Osteoblast (primary cell): ENCODE measurements around the gene PSMF1. TPM values are rescaled to one million over a fixed set of nuclear protein-coding genes. Genes with fewer than 3 reads are reported as not detected.

Source experiments
- DNase-seq: peaks from one replicate; pipeline ENCODE4 v3.0.0; 2011; ENCODE audit warnings: low spot score, mixed read lengths; ENCODE audit not compliant: insufficient read length; ENCODE audit errors: missing footprints
- H2AFZ ChIP-seq: 2 replicates; pipeline ENCODE4 v1.6.0; 2011; ENCODE audit warnings: mild to moderate bottlenecking, low read length
- H3K27ac ChIP-seq: 2 replicates; pipeline ENCODE4 v1.5.1; 2011; ENCODE audit warnings: mild to moderate bottlenecking, low read depth, low read length, moderate library complexity
- H3K27me3 ChIP-seq: 2 replicates; pipeline ENCODE4 v1.6.0; 2012; ENCODE audit warnings: mild to moderate bottlenecking, control low read depth, inconsistent platforms, low read length, moderate library complexity; ENCODE audit not compliant: insufficient read depth
- H3K36me3 ChIP-seq: 2 replicates; pipeline ENCODE4 v1.5.1; 2011; ENCODE audit warnings: mild to moderate bottlenecking, low read length, control low read depth, moderate library complexity; ENCODE audit not compliant: insufficient read depth
- H3K4me1 ChIP-seq: 2 replicates; pipeline ENCODE4 v1.5.1; 2011; ENCODE audit warnings: mild to moderate bottlenecking, low read length, control low read depth, moderate library complexity; ENCODE audit not compliant: insufficient read depth
- H3K4me2 ChIP-seq: 2 replicates; pipeline ENCODE4 v1.6.0; 2011; ENCODE audit warnings: mild to moderate bottlenecking, low read length; ENCODE audit not compliant: insufficient read depth
- H3K4me3 ChIP-seq: fragments of 200-600 bp; sonication (generic); 3 replicates; pipeline ENCODE4 v1.5.1; 2012; ENCODE audit warnings: mild to moderate bottlenecking, low read length, inconsistent platforms; ENCODE audit not compliant: insufficient read depth
- H3K79me2 ChIP-seq: 2 replicates; pipeline ENCODE4 v1.6.0; 2012; ENCODE audit warnings: mild to moderate bottlenecking, low read length, control low read depth, inconsistent platforms; ENCODE audit not compliant: insufficient read depth
- H3K9me3 ChIP-seq: 2 replicates; pipeline ENCODE4 v1.5.1; 2011; ENCODE audit warnings: low read depth, low read length, control low read depth
- H4K20me1 ChIP-seq: 2 replicates; pipeline ENCODE4 v1.6.0; 2012; ENCODE audit warnings: mild to moderate bottlenecking, low read length, control low read depth; ENCODE audit not compliant: insufficient read depth
- CTCF ChIP-seq: IDR thresholded peaks from 2 replicates; pipeline ENCODE4 v1.5.1; 2011; ENCODE audit warnings: mild to moderate bottlenecking, low read depth, low read length, moderate library complexity; ENCODE audit errors: extremely low read depth
- total RNA-seq: library from RNA; depleted of rRNA; stranded (reverse); fragments of >200 nt; gene quantifications from 2 replicates; pipeline ENCODE4 v1.2.3, GENCODE V29; 2012

PSMF1 gene
- total RNA-seq, 1 donor = 61.2 TPM

GRCh38 chr20:1187605-1188171 is 69.3 kb downstream of the PSMF1 start:
- H3K9me3 ChIP-seq = no peaks in the 10 kb centered on the region
- H3K4me3 ChIP-seq = no peak overlapping the region
- TF ChIP-seq CTCF = no peak
- H2AFZ ChIP-seq = no peak overlapping the region
- H3K4me2 ChIP-seq = no peak overlapping the region
- no peaks in the 10 kb centered on the region for H3K79me2 ChIP-seq
- no peak overlapping the region for H3K27ac ChIP-seq
- H3K27me3 ChIP-seq = peaks cover 52% of the 10 kb centered on the region
- no peaks in the 10 kb centered on the region for H4K20me1 ChIP-seq
- no peaks in the 10 kb centered on the region for H3K36me3 ChIP-seq
- DNase-seq = no peak
- H3K4me1 ChIP-seq = no peaks in the 10 kb centered on the region

GRCh38 chr20:1188347-1188746 is 69.9 kb downstream of the PSMF1 start:
- Histone ChIP-seq H3K4me2 (no peak overlapping the region), H3K36me3 (no peaks in the 10 kb centered on the region), H2AFZ (no peak overlapping the region), H3K9me3 (no peaks in the 10 kb centered on the region), H3K27me3 (peaks cover 50% of the 10 kb centered on the region), H3K4me3 (no peak overlapping the region), H3K4me1 (no peaks in the 10 kb centered on the region), H3K27ac (no peak overlapping the region), H3K79me2 (no peaks in the 10 kb centered on the region), H4K20me1 (no peaks in the 10 kb centered on the region)
- no peak for TF ChIP-seq CTCF
- no peak for DNase-seq

- Histone ChIP-seq H3K79me2 (no peaks in the 10 kb centered on the region), H3K27ac (no peak overlapping the region), H3K4me1 (no peaks in the 10 kb centered on the region), H2AFZ (no peak overlapping the region), H3K27me3 (peaks cover 39% of the 10 kb centered on the region), H3K36me3 (no peaks in the 10 kb centered on the region), H3K4me2 (no peak overlapping the region), H4K20me1 (no peaks in the 10 kb centered on the region), H3K4me3 (no peak overlapping the region), H3K9me3 (no peaks in the 10 kb centered on the region)
- no peak for TF ChIP-seq CTCF
- no peak for DNase-seq
Observed at GRCh38 chr20:1189827-1190226, 71.4 kb downstream of the PSMF1 start.

GRCh38 chr20:1190847-1191246 is 72.4 kb downstream of the PSMF1 start:
- Histone ChIP-seq H3K36me3 (no peaks in the 10 kb centered on the region), H3K9me3 (no peaks in the 10 kb centered on the region), H2AFZ (no peak overlapping the region), H4K20me1 (no peaks in the 10 kb centered on the region), H3K4me1 (no peaks in the 10 kb centered on the region), H3K27ac (no peak overlapping the region), H3K79me2 (no peaks in the 10 kb centered on the region), H3K4me3 (no peak overlapping the region), H3K27me3 (peaks cover 37% of the 10 kb centered on the region), H3K4me2 (no peak overlapping the region)
- no peak for TF ChIP-seq CTCF
- DNase-seq = no peak
